Breast epithelium (tissue), 3 donors: ENCODE measurements around the gene BICD1.

ENCODE experiments used
- POLR2AphosphoS5 ChIP-seq, 3 donors: sonication (generic); formaldehyde crosslinking; IDR thresholded peaks; one replicate each; pipeline ENCODE4 v1.6.1; 2017; ENCODE audit warnings: antibody characterized with exemption in 3 of 3
- TF ChIP-seq, protein P1 (sequence below), 3 donors: fragments of 450-650 bp; IDR thresholded peaks; one replicate each; pipeline ENCODE4 v1.5.1; 2016 to 2017; ENCODE audit warnings: antibody characterized with exemption in 3 of 3, mild to moderate bottlenecking in 3 of 3, moderate library complexity in 3 of 3

DNA sequence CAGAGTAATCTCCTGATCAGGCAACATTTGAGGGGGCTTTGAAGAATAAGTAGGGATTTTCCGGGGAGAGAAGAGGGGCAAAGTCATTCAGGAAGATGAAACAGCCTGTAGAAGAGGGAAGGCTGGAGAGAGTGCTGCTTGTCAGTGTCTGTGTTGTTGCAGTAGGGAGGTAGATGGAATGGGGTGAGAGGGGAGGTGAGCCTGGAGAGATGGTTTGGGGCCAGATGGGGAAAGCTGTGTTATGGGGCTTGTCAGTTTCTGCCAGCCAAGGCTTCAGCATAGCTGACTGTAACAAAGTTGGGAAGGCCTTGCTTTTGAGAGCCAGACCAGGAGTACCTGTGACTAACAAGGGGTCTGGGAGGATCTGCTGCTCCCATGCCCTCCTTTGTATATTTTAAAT, 18.0 kb downstream of the BICD1 start:
- TF ChIP-seq, protein P1, sequence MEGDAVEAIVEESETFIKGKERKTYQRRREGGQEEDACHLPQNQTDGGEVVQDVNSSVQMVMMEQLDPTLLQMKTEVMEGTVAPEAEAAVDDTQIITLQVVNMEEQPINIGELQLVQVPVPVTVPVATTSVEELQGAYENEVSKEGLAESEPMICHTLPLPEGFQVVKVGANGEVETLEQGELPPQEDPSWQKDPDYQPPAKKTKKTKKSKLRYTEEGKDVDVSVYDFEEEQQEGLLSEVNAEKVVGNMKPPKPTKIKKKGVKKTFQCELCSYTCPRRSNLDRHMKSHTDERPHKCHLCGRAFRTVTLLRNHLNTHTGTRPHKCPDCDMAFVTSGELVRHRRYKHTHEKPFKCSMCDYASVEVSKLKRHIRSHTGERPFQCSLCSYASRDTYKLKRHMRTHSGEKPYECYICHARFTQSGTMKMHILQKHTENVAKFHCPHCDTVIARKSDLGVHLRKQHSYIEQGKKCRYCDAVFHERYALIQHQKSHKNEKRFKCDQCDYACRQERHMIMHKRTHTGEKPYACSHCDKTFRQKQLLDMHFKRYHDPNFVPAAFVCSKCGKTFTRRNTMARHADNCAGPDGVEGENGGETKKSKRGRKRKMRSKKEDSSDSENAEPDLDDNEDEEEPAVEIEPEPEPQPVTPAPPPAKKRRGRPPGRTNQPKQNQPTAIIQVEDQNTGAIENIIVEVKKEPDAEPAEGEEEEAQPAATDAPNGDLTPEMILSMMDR (IDR thresholded peaks at IDR 0.05), result no peak
- TF ChIP-seq POLR2AphosphoS5 (IDR thresholded peaks at IDR 0.05), result no peak
